ENCODE data around the gene SLC38A6. TPM values are rescaled to one million over a fixed set of nuclear protein-coding genes. Genes with fewer than 3 reads are reported as not detected.

SLC38A6 gene
- total and polyA plus RNA-seq, 9 of the 15 experiments (the other 6 are each of a cell fraction or from before 2014, with no cell fraction given) = 9.8 to 40.3 (median 17.6) TPM

DNA sequence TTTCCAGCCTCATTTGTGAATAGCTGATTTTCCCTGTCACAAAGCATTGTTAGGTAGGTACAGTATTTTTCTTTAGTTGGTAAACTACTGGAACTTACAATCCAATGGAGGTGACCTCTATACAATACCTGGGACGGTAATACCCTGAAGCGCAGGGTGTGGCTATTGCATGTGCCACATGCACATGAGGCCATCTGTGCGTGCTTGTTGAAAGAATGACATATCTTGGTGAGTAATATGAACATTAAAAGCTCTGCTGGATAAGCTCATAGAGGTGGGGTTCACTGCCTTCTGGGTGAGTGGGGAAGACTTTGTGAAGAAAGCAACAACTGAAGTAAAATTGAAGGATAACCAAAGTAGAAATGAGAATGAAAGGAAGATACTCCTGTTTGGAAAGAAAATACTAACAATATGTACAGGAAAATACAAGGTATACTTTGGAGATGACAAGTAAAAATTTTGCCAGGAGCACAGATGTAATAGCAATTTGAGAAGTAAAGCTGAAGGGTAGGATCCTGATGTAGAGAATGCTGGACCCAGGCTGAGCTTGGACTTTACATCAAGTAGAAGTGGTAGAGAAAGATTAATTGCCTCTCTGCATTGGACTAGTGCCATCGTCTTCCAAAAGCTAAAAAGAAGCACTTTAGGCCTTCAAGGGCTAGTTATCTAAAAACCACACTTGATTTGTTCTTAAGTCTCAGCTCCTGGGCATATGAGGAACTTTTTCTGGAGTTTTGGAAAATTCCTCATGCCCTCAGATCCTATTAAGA lies 97.1 kb downstream of the SLC38A6 start:
- Histone ChIP-seq H3K4me3 (no peak overlapping the region), H3K4me2 (ENCODE audit: insufficient read depth, low read length) (no peak overlapping the region), H4K20me1 (replicated peaks; ENCODE audit: control insufficient read depth, insufficient read depth, low read length) (no peaks in the 10 kb centered on the region), H3K27me3 (ENCODE audit: control insufficient read depth in 2 of 2, insufficient read depth in 2 of 2, low read length in 2 of 2) (no peaks in the 10 kb centered on the region), H3K79me2 (ENCODE audit: control insufficient read depth, insufficient read depth, low read length) (no peaks in the 10 kb centered on the region), H3K27ac (ENCODE audit: extremely low read depth, low read depth, low read length) (no peak overlapping the region), H3K36me3 (ENCODE audit: control insufficient read depth, insufficient read depth, low read length) (no peaks in the 10 kb centered on the region), H3K9me1 (ENCODE audit: control insufficient read depth, insufficient read depth, low read length) (no peaks in the 10 kb centered on the region), H3K4me1 (replicated peaks in 1 of 2; ENCODE audit: control insufficient read depth in 2 of 2, insufficient read depth in 2 of 2, low read length in 2 of 2) (no peaks in the 10 kb centered on the region), H2AFZ (ENCODE audit: low read depth, low read length) (no peak overlapping the region), H3K9me3 (replicated peaks; ENCODE audit: control insufficient read depth, insufficient read depth, low read depth, low read length) (no peaks in the 10 kb centered on the region), H3K9ac (ENCODE audit: insufficient read depth in 1 of 2, low read depth in 2 of 2, low read length in 2 of 2) (no peak overlapping the region)
- TF ChIP-seq PHB2 (IDR thresholded peaks at IDR 0.05; ENCODE audit: low read depth) (no peak), TEAD4 (IDR thresholded peaks at IDR 0.05; ENCODE audit: low read length) (no peak), TEAD4 (CRISPR knock-in tag; IDR thresholded peaks at IDR 0.05; ENCODE audit: borderline replicate concordance) (no peak), SLC30A9 (CRISPR knock-in tag; IDR thresholded peaks at IDR 0.05) (no peak), SRSF1 (IDR thresholded peaks at IDR 0.05; ENCODE audit: low read depth, low read length) (no peak), ZNF347 (CRISPR knock-in tag; IDR thresholded peaks at IDR 0.05; ENCODE audit: low read depth) (no peak), ZNF384 (IDR thresholded peaks at IDR 0.05; ENCODE audit: low read depth, low read length) (no peak), L3MBTL2 (IDR thresholded peaks at IDR 0.05) (no peak), SREBF1 (IDR thresholded peaks at IDR 0.05; ENCODE audit: borderline replicate concordance, low read depth, low read length) (no peak), BRCA1 (IDR thresholded peaks at IDR 0.05) (no peak), BRCA1 (CRISPR knock-in tag; IDR thresholded peaks at IDR 0.05) (no peak)
- TF ChIP-seq, protein P1, sequence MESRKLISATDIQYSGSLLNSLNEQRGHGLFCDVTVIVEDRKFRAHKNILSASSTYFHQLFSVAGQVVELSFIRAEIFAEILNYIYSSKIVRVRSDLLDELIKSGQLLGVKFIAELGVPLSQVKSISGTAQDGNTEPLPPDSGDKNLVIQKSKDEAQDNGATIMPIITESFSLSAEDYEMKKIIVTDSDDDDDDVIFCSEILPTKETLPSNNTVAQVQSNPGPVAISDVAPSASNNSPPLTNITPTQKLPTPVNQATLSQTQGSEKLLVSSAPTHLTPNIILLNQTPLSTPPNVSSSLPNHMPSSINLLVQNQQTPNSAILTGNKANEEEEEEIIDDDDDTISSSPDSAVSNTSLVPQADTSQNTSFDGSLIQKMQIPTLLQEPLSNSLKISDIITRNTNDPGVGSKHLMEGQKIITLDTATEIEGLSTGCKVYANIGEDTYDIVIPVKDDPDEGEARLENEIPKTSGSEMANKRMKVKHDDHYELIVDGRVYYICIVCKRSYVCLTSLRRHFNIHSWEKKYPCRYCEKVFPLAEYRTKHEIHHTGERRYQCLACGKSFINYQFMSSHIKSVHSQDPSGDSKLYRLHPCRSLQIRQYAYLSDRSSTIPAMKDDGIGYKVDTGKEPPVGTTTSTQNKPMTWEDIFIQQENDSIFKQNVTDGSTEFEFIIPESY (CRISPR knock-in tag; IDR thresholded peaks at IDR 0.05) = no peak
- TF ChIP-seq, protein P2, sequence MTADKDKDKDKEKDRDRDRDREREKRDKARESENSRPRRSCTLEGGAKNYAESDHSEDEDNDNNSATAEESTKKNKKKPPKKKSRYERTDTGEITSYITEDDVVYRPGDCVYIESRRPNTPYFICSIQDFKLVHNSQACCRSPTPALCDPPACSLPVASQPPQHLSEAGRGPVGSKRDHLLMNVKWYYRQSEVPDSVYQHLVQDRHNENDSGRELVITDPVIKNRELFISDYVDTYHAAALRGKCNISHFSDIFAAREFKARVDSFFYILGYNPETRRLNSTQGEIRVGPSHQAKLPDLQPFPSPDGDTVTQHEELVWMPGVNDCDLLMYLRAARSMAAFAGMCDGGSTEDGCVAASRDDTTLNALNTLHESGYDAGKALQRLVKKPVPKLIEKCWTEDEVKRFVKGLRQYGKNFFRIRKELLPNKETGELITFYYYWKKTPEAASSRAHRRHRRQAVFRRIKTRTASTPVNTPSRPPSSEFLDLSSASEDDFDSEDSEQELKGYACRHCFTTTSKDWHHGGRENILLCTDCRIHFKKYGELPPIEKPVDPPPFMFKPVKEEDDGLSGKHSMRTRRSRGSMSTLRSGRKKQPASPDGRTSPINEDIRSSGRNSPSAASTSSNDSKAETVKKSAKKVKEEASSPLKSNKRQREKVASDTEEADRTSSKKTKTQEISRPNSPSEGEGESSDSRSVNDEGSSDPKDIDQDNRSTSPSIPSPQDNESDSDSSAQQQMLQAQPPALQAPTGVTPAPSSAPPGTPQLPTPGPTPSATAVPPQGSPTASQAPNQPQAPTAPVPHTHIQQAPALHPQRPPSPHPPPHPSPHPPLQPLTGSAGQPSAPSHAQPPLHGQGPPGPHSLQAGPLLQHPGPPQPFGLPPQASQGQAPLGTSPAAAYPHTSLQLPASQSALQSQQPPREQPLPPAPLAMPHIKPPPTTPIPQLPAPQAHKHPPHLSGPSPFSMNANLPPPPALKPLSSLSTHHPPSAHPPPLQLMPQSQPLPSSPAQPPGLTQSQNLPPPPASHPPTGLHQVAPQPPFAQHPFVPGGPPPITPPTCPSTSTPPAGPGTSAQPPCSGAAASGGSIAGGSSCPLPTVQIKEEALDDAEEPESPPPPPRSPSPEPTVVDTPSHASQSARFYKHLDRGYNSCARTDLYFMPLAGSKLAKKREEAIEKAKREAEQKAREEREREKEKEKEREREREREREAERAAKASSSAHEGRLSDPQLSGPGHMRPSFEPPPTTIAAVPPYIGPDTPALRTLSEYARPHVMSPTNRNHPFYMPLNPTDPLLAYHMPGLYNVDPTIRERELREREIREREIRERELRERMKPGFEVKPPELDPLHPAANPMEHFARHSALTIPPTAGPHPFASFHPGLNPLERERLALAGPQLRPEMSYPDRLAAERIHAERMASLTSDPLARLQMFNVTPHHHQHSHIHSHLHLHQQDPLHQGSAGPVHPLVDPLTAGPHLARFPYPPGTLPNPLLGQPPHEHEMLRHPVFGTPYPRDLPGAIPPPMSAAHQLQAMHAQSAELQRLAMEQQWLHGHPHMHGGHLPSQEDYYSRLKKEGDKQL (CRISPR knock-in tag; IDR thresholded peaks at IDR 0.05; ENCODE audit: borderline replicate concordance) = no peak
- no peak for FAIRE-seq
- BruUV-seq (replicated peaks) = no TSS peak
- no peak for ATAC-seq
- intact Hi-C loops (cut with micrococcal nuclease) = no loop called here
- in situ Hi-C loops (cut with MboI) = no loop called here
- CTCF ChIA-PET (ENCODE audit: low intra/inter-chr PET ratio) = no interaction called here
- no peak for DNase-seq (ENCODE audit: extremely low read depth in 1 of 4, low spot score in 3 of 4)
- WGBS (ENCODE audit: insufficient coverage, low coverage, missing lambda C conversion rate) = 67% methylated on average over 4 of the region's 4 CpGs
- POLR2A ChIA-PET = no interaction called here

Measured in K562 (cell line).